ENCODE data around the gene CLEC17A. TPM values are rescaled to one million over a fixed set of nuclear protein-coding genes. Genes with fewer than 3 reads are reported as not detected.

CLEC17A gene
- total and polyA plus RNA-seq, 12 donors: 0.12 TPM; not detected in 11

DNA sequence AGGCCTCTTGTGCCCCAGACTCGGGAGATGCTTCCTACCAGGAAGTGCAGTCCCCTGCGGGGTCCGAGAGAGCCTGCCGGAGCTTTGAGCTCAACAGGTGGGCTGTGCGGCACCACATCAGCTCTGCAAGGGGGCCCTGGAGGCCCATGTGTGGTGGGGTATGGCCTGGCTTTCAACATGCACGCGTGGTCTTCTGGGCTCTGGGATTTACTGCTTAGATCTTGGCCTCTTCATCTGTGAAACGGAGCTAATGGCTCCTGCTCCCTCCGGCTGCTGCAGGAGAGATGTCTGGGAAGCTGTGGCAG, 29.0 kb upstream of the CLEC17A start:
- Histone ChIP-seq H3K36me3 (peaks cover 0 to 29% (median 0%) of the 10 kb centered on the region in 9 donors), H3K27ac (peak overlapping the region in 1 of 10 donors; percentile 36), H3K27me3 (no peaks in the 10 kb centered on the region), H3K9me3 (no peaks in the 10 kb centered on the region), H3K4me1 (peaks cover 9 to 63% (median 40%) of the 10 kb centered on the region in 9 donors), H3K4me3 (no peak overlapping the region)
- DNase-seq: no peak
- ATAC-seq: no peak
- intact Hi-C loops (cut with DNase I): no loop called here
- WGBS, 2 donors: 59 to 74% methylated on average over 9 of the region's 9 CpGs
- TF ChIP-seq CTCF (IDR thresholded peaks at IDR 0.05): no peak

DNA sequence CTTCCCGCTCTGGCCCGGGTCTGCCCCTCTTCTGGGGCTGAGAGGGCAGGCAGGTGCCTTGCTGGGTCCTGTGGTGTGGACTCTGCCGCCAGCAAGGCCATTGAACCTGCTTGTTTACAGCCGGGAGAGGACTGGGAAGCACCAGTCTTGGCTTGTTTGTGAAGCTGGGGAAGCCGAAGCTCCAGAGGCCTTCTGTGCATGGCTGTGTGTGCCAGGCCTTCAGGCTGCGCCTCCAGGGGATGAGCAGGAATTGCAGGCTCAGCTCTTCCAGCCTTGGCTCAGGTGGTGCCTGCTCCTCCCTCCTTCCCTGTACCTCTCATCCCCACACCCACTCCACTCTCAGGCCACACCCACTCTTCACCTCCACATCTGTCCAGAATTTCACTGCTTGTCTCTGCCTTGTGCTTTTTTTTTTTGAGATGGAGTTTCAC, 28.5 kb upstream of the CLEC17A start:
- no peak for DNase-seq
- Histone ChIP-seq H3K9me3 (no peaks in the 10 kb centered on the region), H3K4me1 (peaks cover 9 to 68% (median 41%) of the 10 kb centered on the region in 9 donors), H3K36me3 (peaks cover 0 to 24% (median 0%) of the 10 kb centered on the region in 9 donors), H3K4me3 (no peak overlapping the region), H3K27ac (no peak overlapping the region), H3K27me3 (no peaks in the 10 kb centered on the region)
- no peak for ATAC-seq
- WGBS, 2 donors: 66 to 81% methylated on average over 5 to 6 of the region's 6 CpGs
- intact Hi-C loops (cut with DNase I): no loop called here
- TF ChIP-seq CTCF (IDR thresholded peaks at IDR 0.05): no peak

GRCh38 chr19:14555918-14556661, 26.8 kb upstream of the CLEC17A start:
- peak overlapping the region in 6 of 10 donors; percentile 2 to 34 (median 24) for H3K4me3 ChIP-seq

DNA sequence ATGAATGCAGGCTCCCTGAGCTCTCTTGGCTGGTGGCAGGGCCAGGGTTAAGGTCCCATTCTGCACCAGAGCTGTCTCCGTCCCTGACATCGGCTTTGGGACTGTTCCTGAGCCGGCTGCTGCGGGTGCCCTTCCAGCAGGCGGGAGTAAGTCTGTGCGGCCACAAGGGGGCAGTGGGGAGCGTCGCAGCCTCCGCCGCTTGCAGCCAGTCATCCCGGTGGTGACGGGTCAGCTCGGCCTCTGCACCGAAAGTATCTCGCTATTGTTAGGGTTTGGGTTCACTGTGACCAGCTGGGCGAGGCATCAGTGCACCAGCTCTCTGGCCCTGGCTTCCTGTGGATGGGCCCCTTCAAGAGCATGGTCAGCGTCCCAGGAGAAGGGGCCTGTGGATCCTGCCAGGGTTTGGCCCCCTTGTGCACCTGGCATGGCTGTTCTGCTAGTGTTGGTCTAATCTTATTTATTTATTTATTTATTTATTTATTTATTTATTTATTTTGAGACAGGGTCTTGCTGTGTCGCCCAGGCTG, 26.2 kb upstream of the CLEC17A start:
- peaks cover 30 to 72% (median 45%) of the 10 kb centered on the region in 9 donors for H3K4me1 ChIP-seq
- TF ChIP-seq CTCF (IDR thresholded peaks at IDR 0.05): peak; percentile 91 to 99 (median 97)
- H3K27ac ChIP-seq: peak overlapping the region in 6 of 10 donors; percentile 7 to 51 (median 39)

More at GRCh38 chr19:14555918-14556661, 26.8 kb upstream of the CLEC17A start:
- intact Hi-C loops (cut with DNase I): no loop called here
- DNase-seq: no peak
- H3K27ac ChIP-seq: peak overlapping the region in 3 of 10 donors; percentile 7 to 50 (median 19)
- H3K9me3 ChIP-seq: no peaks in the 10 kb centered on the region
- 77 to 84% methylated on average over 12 of the region's 12 CpGs for WGBS, 2 donors
- H3K4me1 ChIP-seq: peaks cover 25 to 72% (median 45%) of the 10 kb centered on the region in 9 donors
- H3K36me3 ChIP-seq: peaks cover 0 to 16% (median 0%) of the 10 kb centered on the region in 9 donors
- no peak for TF ChIP-seq CTCF (IDR thresholded peaks at IDR 0.05)
- H3K27me3 ChIP-seq: no peaks in the 10 kb centered on the region
- ATAC-seq: no peak

More for the DNA sequence above, 26.2 kb upstream of the CLEC17A start:
- ATAC-seq (peak; percentile 9 to 70 (median 60)), DNase-seq (peak; percentile 73 to 84)
- no peaks in the 10 kb centered on the region for H3K9me3 ChIP-seq
- WGBS, 2 donors: 8 to 9% methylated on average over 18 of the region's 18 CpGs
- intact Hi-C loops (cut with DNase I): no loop called here
- H3K4me3 ChIP-seq: peak overlapping the region in 7 of 10 donors; percentile 2 to 34 (median 23)
- H3K27me3 ChIP-seq: no peaks in the 10 kb centered on the region
- peaks cover 0 to 16% (median 0%) of the 10 kb centered on the region in 9 donors for H3K36me3 ChIP-seq
